ENCODE measurements around the gene ITSN2.

GRCh38 chr2:24351981-24352380 is 8.4 kb downstream of the ITSN2 start:
- TF ChIP-seq POLR2A (IDR thresholded peaks at IDR 0.05) (no peak), CTCF (IDR thresholded peaks at IDR 0.05) (no peak), POLR2AphosphoS5 (IDR thresholded peaks at IDR 0.05; ENCODE audit: insufficient read depth in 1 of 2, low read depth in 1 of 2) (no peak)
